SK-MEL-5 (cell line): ENCODE data around the gene GRAMD2B. TPM values are rescaled to one million over a fixed set of nuclear protein-coding genes. Genes with fewer than 3 reads are reported as not detected.
"Not testable (repeated sequence)": the region's sequence is repeated elsewhere in the genome, so short reads cannot be mapped to it uniquely, and the experiment has no call there.

Experiments used
- DNase-seq: peaks from one replicate; pipeline ENCODE4 v3.0.0-alpha.2; 2016; ENCODE audit warnings: low read depth, low spot score
- in situ Hi-C: cut with HindIII; loops from 2 replicates; pipeline ENCODE4 v1.10.0; 2016; ENCODE audit warnings: low sequenced_read_pairs, high pct_unique_total_duplicates, low pct_unique_long_range_greater_than_20kb
- total RNA-seq: library from RNA; depleted of rRNA; stranded (reverse); fragments of >200 nt; shearing (Covaris generic); gene quantifications from 2 replicates; pipeline ENCODE4 v1.2.3, GENCODE V29; 2014

Gene GRAMD2B
- total RNA-seq, 1 experiment from 2014 or later, result 3.2 TPM

DNA sequence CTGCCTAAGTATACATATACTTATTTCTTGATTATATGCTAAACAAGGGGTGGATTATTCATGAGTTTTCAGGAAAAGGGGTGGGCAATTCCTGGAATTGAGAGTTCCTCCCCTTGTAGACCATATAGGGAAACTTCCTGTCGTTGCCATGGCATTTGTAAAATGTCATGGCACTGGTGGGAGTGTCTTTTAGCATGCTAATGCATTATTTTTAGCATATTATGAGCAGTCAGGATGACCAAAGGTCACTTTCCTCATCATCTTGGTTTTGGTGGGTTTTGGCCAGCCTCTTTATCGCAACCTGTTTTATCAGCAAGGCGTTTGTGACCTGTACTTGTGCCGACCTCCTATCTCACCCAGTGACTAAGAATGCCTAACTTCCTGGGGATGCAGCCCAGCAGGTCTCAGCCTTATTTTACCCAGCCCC lies 90.9 kb downstream of the GRAMD2B start:
- in situ Hi-C loops, result no loop called here
- no peak for DNase-seq

DNA sequence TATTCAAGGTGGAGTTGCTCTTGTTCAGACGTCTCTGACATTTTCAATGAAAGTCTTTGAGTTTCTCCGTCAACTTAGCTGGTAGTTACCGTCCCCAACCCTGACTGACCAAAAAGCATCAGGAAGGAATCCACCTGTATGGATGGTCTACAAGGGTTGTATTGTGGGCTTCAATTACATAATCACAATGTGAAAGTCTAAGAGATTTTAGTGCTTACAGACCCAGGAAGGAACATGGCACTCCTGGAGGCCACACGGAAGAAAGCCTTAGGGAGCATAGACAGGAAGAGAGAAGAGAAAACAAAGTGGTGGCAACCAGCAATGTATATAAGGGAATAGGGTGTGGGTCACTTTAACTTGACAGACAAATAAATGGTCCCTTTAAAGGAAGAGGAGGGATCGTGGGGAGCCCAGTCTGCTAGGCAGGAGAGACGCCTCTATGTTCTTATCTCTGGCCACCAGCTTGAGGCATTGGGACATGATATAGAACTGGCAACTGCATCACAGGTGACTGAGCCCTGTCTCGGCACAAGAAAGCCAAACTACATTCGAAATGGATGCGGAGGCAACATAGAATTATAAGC lies 91.4 kb downstream of the GRAMD2B start:
- DNase-seq, result no peak
- in situ Hi-C loops, result no loop called here

DNA sequence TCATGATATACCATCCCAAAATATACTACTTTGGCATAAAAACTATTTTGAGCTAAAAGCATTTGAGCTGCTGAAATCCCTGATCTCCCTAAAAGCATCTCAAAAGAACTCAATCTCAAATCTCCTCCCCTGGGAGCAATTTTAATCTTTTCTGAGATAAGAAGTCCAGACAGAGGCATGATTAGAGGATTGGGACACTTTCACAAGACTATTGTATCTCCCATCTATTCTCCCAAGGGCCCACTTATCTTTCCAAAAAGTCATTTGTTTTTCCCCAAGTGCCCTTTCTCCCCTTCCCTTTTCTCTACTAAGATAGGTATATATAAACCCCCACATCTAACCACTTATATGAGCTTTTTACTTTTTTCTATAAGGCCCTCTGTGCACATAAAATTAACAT lies 92.1 kb downstream of the GRAMD2B start:
- in situ Hi-C loops, result no loop called here
- no peak for DNase-seq

DNA sequence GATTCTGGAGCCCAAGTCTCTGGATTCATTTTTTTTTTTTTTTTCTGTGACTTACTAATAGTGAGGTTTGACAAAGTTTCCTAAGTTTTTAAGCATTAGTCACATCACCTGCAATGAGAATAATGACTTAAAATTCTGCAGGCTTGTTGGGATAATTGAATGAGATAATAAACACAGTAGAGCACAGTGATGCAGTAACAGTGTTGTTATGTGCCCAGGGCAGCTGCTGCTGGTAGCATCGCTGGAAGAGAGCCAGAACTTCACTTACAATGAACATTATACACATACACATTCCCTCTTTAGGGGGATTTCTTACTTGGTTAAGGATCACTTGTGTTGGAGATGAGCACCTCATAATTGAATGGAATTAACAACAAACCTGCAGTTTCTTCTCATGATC lies 92.9 kb downstream of the GRAMD2B start:
- peak; percentile 72 for DNase-seq
- in situ Hi-C loops, result no loop called here

DNA sequence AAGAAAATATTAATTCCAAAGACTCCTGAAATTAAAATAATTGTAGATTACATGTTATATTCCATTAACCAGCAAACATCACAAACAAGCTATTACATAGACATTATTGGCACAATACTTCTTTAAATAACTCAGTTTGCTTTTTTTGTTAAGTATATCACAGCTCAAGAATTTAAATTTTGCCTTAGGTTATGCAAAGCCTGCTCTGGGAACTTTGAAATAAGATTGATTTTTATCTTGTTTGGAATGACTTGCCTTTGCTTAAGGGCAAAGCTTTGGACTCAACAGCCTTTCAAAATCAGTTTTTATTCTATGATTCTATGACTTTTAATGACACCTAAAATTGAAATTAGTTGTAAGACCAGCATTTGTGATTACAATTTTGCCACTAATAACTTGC lies 93.6 kb downstream of the GRAMD2B start:
- DNase-seq, result no peak
- in situ Hi-C loops, result no loop called here

DNA sequence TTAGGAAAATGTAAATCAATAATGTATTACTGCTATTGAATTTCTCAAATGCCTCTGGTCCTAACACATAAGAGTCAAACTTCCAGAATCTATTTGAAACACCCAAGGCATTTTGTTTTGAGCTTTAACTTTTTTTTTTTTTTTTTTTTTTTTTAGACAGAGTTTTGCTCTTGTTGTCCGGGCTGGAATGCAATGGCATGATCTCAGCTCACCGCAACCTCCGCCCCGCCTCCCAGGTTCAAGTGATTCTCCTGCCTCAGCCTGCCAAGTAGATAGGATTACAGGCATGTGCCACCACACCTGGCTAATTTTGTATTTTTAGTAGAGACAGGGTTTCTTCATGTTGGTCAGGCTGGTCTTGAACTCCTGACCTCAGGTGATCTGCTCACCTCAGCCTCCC lies 96.0 kb downstream of the GRAMD2B start:
- DNase-seq, in situ Hi-C loops: not testable (repeated sequence)

DNA sequence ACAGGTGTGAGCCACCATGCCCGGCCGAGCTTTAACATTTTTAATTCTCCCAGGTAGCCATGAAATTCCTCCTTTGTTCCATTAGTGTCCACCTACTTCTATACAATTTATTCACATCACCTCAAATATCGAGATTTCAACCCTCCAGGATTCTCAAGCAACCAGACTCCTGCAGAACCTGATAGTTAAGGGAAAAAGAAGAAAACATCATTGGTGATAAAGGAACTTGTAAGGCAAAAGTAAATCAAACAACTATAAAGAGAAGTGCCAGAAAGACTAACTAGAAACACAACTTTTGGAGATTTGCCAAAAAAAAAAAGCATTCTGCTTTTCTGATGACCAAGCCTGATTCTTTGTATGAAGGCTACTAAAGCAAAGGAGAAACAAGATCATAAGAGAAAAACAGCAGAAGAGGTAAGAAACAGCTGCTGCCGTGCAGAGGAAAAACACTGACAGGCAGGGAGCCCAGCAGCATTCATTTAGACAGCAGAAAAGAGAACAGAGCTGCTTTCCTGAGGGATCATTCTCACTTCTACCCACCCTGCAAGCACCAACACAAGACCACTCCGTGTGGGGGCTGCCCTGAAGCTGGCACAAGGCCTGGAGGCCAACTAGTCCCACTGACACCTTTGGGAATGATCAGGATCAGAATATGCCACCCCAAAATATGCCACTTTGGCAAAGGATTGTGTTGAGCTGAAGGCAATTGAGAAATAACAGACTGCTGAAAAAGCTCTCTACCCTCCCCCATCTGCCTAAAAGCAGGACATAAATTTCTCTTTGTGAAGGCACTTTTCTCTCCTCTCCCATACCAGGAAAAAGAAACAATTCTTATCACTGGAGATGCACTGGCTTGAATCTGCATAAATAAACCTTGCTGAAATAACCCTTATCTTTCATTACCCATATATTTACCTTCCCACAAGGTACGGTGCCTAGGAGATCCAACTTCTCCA lies 96.7 kb downstream of the GRAMD2B start:
- in situ Hi-C loops, result no loop called here
- no peak for DNase-seq

DNA sequence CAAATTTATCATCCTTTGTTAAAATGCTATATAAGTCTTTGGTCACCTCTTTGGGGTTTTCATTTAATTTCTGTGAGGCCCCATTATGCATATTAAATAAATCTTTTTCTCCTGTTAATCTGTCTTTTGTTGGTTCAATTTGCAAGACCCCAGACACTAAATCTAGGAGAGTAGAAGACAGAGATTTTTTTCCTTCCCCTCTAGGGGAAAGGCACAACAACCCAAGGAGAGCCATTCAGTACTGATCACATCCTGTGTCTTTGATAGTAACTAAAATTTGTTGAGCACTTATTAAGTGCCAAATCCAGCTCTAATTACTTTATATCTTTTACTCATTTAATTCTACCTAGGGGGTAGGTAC lies 97.4 kb downstream of the GRAMD2B start:
- DNase-seq, result no peak

DNA sequence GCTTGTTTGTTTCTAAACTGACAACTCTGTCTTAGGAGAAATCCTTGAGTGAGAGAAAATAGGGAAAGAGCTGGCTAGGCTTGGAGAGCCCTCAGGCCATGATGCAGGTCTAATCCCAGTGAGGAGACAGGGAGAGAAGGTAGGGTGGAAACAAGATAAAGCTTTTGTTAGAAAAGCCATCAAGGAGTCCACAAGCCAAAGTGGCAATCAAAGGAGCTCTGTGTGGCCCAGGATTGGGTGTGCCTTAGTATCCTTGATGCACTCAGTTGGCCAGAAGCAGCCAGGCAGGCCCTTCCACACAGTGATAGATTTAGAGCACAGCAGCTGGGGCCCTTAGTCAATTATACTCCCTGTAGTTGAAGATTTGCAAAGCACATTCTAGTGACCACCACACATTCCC lies 97.9 kb downstream of the GRAMD2B start:
- no peak for DNase-seq
- in situ Hi-C loops, result no loop called here

More for the DNA sequence above, 97.4 kb downstream of the GRAMD2B start:
- in situ Hi-C loops, result no loop called here

DNA sequence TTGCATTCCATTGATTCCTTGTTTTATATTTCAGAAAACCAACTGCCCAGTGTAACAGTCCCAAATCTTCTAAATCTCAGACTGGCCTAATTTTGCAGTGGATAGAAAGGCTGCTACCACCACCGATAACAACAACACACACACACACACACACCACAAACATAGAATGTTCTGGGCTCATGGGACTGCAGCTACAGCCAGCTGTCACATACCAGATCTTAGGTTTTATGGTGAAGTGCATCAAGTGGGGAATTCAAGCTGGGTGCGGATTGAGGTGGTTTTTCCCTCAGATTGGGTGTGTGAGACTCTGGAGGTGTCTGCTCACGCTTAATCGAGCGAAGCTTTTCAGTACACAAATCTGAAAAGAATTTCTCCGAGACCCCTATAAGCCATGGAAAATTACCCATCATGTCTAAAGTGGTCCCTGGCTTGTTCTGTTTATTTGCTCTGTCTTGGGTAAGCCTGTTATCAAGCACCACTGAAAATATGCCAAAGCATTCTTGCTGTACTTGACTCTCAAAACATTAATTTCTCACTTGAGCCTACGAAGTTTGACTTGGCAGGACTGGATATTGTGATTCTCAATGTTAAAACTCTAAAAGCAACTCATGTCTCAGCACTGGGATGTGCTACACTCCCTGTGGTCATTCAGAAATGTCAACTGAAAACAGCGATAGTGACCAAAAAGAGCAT lies 100.8 kb downstream of the GRAMD2B start:
- no peak for DNase-seq
- in situ Hi-C loops, result no loop called here

DNA sequence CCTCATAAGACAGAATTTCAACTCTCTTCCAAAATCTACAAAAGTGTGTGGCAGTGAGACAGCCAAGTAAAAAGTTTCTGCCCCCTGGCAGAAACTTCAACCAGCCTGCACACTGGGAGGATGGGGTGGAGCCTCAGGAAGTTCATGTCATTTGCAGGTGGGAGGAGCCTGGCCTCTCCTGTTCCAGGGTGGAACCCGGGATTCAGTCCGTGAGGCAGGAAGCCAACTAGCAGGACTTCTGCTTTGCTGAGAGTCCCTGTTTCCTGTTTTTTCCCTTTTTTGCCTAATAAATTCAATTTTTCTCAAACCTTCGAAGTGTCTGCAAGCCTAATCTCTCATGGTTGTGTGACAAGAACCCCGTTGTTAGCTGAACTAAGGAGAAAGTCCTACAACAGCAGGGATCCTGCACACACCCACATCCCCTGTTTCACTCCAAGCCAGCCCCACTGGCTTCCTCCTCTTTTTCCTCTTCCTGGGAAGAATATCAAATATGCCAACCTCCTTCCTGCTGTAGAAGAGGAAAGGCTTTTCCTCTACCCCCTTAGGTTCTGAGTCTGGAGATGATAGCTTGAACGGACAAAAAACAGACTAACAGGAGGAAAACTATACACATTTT lies 102.5 kb downstream of the GRAMD2B start:
- DNase-seq, result no peak
- in situ Hi-C loops, result no loop called here

DNA sequence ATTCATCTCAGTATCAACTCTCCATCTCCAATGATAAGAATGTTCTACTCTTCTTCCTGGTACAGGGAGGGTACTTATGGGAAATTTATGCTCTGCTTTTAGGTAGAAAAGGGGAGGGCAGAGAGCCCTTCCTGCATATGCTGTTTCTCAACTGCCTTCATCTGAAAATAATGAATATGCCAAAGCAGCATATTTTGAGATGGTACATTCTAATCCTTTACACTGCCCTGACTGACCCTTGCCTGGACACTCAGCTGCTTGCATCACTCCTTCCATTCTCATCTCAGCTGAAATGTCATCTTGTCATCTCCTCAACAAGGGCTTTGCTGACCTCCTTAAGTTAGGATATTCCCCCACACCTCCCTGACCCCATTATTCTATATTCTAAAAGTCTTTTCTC lies 103.3 kb downstream of the GRAMD2B start:
- DNase-seq, result no peak
- in situ Hi-C loops, result no loop called here

DNA sequence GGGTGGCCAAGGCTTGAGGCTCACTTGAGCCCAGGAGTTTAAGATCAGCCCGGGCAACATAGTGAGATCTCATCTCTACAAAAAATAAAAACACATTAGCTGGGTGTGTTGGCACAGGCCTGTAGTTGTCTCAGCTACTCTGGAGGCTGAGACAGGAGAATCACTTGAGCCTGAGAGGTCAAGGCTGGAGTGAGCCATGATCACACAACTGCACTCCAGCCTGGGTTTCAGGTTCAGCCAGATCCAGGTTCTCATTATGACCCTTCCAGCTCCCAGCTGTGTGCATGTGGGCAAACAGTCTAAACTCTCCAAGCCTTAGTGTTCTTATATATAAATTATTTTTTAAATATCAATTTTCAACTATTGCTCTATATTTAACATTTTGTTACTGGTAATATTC lies 103.9 kb downstream of the GRAMD2B start:
- DNase-seq, result no peak
- in situ Hi-C loops, result no loop called here

DNA sequence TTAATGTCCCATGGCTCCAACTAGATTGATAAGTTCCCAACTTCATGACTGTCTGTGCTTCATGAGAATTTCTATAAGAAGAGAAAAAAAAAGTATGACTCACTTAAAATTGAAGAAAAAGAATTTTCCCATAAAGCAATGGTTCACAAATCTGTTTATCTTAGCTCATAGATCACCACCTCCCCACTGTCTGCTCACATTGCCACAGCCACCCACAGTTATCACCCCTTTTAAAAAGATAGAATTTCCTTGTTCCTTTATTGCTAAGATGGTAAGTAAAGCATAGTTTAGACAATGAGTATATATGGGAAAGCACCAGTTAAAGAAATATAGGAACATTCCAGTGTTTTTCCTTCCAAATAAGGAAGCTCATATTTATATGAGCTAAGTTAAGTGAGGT lies 104.7 kb downstream of the GRAMD2B start:
- DNase-seq, result no peak
- in situ Hi-C loops, result no loop called here

DNA sequence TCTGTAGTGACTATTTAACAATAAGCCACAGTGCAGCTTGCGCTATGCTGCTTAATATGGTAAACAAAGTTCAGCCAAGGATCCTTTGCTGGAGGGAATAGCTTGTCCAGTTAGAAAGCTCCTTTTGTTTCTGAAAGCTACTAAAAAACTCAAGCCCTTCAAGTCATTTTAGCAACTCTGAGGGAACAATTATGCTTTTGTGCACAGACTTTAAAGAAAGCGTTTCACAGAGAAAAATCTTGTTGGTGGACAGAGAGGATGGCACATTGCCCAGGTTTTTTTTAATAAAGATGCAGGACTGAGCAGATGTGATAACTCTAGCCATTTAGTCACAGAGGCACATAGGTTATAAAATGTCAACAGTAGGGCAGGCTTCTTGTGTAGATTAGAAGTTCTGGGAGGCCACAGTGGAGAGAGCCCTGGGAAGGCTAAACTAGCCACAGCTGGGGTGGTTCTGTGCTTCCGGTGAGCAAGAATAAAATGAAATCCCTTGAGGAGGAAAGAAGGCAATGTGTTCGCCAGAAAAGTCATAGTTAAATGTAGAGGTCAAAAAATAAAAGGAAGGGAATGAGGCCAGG lies 108.4 kb downstream of the GRAMD2B start:
- DNase-seq, result peak; percentile 99

DNA sequence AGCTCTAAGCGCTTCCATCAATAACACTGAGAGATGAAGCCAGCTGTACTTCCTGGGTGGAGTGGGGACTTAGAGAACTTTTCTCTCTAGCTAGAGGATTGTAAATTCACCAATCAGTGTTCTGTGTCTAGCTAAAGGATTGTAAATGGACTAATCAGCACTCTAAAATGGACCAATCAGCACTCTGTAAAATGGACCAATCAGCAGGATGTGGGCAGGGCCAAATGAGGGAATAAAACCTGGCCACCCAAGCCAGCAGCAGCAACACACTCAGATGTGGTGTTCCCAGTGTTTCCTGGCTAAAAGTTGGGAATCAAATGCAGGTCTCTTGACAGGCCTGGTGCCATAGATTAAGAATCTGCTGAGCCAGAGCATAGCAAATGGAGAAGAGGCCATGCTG lies 111.3 kb downstream of the GRAMD2B start:
- no peak for DNase-seq
- in situ Hi-C loops, result loop anchor here (5.0 kb wide), 1 partner anchor 182 kb away; no protein-coding TSS in a partner anchor

More for the DNA sequence above, 108.4 kb downstream of the GRAMD2B start:
- in situ Hi-C loops, result loop anchor here (5.0 kb wide), 1 partner anchor 179 kb away; no protein-coding TSS in a partner anchor

DNA sequence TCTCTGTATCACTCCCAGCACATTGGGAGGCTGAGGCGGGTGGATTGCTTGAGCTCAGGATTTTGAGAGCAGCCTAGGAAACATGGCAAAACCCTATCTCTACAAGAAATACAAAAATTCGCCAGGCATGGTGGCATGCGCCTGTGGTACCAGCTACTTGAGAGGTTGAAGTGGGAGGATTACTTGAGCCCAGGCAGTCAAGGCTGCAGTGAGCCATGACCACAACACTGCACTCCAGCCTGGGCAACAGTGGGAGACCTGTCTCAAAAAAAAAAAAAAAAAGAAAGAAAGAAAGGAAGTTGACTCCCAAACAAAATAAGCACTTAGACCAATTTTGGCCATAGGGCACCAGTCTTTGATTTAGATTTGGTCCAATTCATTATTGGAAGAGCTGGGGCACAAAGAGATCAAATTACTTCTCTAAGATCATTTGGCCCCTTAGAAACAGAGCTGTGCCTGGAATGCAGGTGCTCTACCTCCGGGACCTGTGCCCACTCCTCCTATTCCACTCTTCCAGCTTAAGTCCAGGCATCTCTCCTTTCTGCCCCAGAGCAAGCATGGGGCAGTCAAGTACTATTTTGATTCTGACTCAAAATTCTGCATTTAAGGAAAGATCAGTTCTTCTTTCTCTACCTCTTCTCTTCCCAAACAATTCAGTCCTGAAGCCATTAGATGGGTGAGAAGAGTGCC lies 112.8 kb downstream of the GRAMD2B start:
- DNase-seq, result no peak
- in situ Hi-C loops, result no loop called here
